ENCODE data around the gene SRL.

GRCh38 chr16:4239020-4239419, 2.9 kb downstream of the SRL start:
- TF ChIP-seq TCF4 (CRISPR knock-in tag; IDR thresholded peaks at IDR 0.05; ENCODE audit: borderline replicate concordance) (no peak), RARB (CRISPR knock-in tag; IDR thresholded peaks at IDR 0.05) (no peak), SNAI2 (CRISPR knock-in tag; IDR thresholded peaks at IDR 0.05) (no peak), ARNTL (CRISPR knock-in tag; IDR thresholded peaks at IDR 0.05; ENCODE audit: borderline replicate concordance, low read depth) (no peak)
- TF ChIP-seq, protein P1, sequence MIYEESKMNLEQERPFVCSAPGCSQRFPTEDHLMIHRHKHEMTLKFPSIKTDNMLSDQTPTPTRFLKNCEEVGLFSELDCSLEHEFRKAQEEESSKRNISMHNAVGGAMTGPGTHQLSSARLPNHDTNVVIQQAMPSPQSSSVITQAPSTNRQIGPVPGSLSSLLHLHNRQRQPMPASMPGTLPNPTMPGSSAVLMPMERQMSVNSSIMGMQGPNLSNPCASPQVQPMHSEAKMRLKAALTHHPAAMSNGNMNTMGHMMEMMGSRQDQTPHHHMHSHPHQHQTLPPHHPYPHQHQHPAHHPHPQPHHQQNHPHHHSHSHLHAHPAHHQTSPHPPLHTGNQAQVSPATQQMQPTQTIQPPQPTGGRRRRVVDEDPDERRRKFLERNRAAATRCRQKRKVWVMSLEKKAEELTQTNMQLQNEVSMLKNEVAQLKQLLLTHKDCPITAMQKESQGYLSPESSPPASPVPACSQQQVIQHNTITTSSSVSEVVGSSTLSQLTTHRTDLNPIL (CRISPR knock-in tag; IDR thresholded peaks at IDR 0.05; ENCODE audit: low read depth), result no peak

Measured in SK-N-SH treated with all-trans-retinoic acid at 6 μM for 48 hours (cell line).